Glomerular visceral epithelial cell (primary cell): Measurements from ENCODE around the gene TLNRD1.

ENCODE experiments used
- DNase-seq: peaks from one replicate; pipeline ENCODE4 v3.0.0-alpha.2; 2016; ENCODE audit errors: extremely low spot score

TLNRD1 gene

GRCh38 chr15:80977627-80978036, 23.1 kb upstream of the TLNRD1 start:
- no peak for DNase-seq

GRCh38 chr15:80978685-80979329, 21.9 kb upstream of the TLNRD1 start:
- DNase-seq = no peak

- no peak for DNase-seq
Observed at GRCh38 chr15:80979538-80980200, 21.1 kb upstream of the TLNRD1 start.

GRCh38 chr15:80982205-80982604, 18.5 kb upstream of the TLNRD1 start:
- no peak for DNase-seq

- DNase-seq = no peak
Observed at GRCh38 chr15:80982839-80983238, 17.9 kb upstream of the TLNRD1 start.

- no peak for DNase-seq
Observed at GRCh38 chr15:80984856-80985255, 15.9 kb upstream of the TLNRD1 start.

- no peak for DNase-seq
Observed at GRCh38 chr15:80985981-80986380, 14.7 kb upstream of the TLNRD1 start.

- no peak for DNase-seq
Observed at GRCh38 chr15:80986487-80986886, 14.2 kb upstream of the TLNRD1 start.

- DNase-seq = no peak
Observed at GRCh38 chr15:80988148-80988796, 12.5 kb upstream of the TLNRD1 start.

- DNase-seq = peak; percentile 43
Observed at GRCh38 chr15:80989081-80989517, 11.6 kb upstream of the TLNRD1 start.

GRCh38 chr15:80989518-80990478, 10.9 kb upstream of the TLNRD1 start, which contains the start of gene MESD:
Gene MESD (minus strand): TSS chr15:80989819. CDS start chr15:80989791, 28 bp downstream.
- DNase-seq = peak; percentile 97

- DNase-seq = no peak
Observed at GRCh38 chr15:80990955-80991354, 9.8 kb upstream of the TLNRD1 start.

GRCh38 chr15:80991421-80991820, 9.3 kb upstream of the TLNRD1 start:
- no peak for DNase-seq

GRCh38 chr15:80992006-80992405, 8.7 kb upstream of the TLNRD1 start:
- no peak for DNase-seq

GRCh38 chr15:80992441-80992840, 8.3 kb upstream of the TLNRD1 start:
- no peak for DNase-seq

GRCh38 chr15:80996247-80996646, 4.5 kb upstream of the TLNRD1 start:
- DNase-seq = no peak

- no peak for DNase-seq
Observed at GRCh38 chr15:80997692-80998091, 3.0 kb upstream of the TLNRD1 start.

- no peak for DNase-seq
Observed at GRCh38 chr15:80998251-80998650, 2.5 kb upstream of the TLNRD1 start.

GRCh38 chr15:80999623-81000036, 1.1 kb upstream of the TLNRD1 start:
- DNase-seq = peak; percentile 27

GRCh38 chr15:81000144-81000623, 539 bp upstream of the TLNRD1 start:
- DNase-seq = peak; percentile 22

- peak; percentile 53 for DNase-seq
Observed at GRCh38 chr15:81001152-81002008, 657 bp downstream of the TLNRD1 start.
